CD4-positive, alpha-beta T cell treated with Interleukin-12 subunit alpha and Interleukin-12 subunit beta, for 1 hour (primary cell): ENCODE results near the gene MYO10.
"Not testable (repeated sequence)": the region's sequence is repeated elsewhere in the genome, so short reads cannot be mapped to it uniquely, and the experiment has no call there.

ENCODE experiments used
- DNase-seq: peaks from one replicate; pipeline ENCODE4 v3.0.0-alpha.2; 2020

MYO10 gene

GRCh38 chr5:16855485-16855884, 80.6 kb downstream of the MYO10 start:
- no peak for DNase-seq

DNA sequence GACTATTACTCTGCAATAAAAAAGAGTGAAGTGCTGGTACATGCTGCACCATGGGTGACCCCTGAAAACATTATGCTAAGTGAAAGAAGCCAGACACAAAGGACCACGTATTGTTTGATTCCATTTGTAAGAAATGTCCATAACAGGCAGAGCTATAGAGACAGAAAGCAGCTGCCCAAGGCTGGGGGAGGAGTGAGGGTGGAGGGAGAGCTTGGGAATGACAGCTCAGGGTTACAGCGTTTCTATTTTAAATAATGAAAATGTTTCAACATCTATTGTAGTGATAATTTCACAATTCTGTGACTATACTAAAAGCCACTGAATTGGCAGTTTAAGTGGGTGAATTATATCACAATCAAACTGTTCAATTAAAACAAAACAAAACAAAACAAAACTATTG, 81.7 kb downstream of the MYO10 start:
- DNase-seq, result no peak

GRCh38 chr5:16853518-16853917, 82.6 kb downstream of the MYO10 start:
- no peak for DNase-seq

- no peak for DNase-seq
Measured at GRCh38 chr5:16852251-16853005, 83.7 kb downstream of the MYO10 start.

DNA sequence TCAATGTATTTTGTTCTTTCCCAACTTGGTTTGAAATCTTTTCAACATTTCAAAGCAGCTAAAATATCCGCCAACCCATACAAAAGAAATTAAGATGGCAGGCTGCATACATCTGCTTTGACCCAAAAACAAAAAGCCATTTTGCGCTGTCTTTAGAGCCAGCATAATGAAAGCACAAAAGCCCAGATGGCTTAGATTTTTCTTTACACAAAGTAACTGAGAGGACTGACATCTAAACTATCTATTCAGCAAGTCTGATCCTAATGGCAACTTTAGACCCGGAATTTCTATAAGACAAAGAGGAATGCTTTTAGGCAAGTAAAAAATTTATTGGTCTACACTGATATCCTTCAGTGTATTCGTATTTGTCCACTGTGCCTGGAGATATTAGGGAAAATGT, 86.3 kb downstream of the MYO10 start:
- DNase-seq, result no peak

DNA sequence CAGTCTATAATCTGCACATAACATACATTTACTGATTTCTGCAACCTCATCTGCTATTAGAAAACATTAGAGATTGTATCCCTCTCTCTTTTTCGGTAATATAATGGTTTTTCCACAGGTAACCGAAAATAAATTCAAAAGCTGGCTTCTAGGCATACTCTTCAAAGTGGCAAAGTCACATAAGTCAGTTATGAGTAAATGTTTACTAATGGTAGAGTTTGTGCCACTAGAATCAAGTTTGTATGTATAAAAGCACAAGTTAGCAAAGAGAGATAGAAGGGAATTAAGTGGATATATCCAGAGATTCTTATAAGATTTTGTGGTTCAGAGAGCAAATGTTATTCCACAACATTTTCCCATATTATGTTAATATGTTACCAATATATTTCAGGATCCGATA, 86.9 kb downstream of the MYO10 start:
- no peak for DNase-seq

DNA sequence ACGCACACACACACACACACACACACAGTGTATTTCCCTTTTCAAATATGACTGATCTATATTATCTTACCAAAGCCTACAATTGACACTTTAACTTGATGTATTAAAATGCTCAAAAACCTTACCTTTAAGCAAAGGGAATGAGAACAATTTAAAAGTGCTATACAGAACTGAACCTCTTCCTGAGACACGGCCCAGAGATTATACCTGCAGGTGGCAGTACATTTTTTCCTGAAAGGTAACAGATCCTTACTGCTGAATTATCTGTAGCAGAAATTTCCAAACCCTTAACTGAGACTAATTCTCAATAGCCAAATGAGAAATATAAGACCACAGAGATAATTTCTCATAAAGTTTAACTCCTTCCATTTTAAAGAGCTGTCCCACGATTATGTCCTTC, 91.1 kb downstream of the MYO10 start:
- no peak for DNase-seq

- DNase-seq, result no peak
Measured at GRCh38 chr5:16842896-16843295, 93.2 kb downstream of the MYO10 start.

DNA sequence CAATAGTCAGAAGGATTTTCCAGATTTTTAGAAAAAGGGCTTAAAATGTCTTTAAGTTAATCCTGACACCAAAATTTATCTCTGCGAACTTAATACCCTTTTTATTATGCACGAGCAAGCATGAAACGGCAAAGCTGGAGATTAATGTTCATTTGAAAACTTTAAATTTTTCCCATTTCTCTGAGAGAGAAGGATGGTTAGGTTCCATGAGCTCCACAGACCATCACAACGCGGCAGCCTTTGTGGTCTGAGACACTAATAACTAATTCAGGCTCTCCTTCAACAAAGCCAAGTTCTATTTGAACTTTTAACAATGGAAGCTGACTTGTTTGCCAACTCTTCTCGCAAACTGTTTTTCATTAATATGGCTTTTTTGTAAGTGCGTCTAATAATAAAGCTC, 94.7 kb downstream of the MYO10 start:
- DNase-seq, result no peak

DNA sequence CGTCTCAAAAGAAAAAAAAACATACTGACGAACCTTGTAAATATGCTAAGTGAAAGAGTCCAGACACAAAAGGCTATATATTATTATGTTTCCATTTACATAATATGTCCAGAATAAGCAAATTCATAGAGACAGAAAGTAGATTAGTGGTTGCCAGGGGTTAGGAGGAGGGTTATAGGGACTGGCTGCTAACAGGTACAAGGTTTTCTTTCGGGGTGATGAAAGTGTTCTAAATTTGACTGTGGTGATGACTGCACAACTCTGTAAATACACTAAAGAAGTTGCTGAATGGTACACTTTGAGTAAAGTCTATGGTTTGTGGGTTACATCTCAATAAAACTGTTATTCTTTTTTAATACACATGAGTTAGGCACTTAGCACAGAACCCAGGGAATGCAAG, 98.8 kb downstream of the MYO10 start:
- DNase-seq, result no peak

DNA sequence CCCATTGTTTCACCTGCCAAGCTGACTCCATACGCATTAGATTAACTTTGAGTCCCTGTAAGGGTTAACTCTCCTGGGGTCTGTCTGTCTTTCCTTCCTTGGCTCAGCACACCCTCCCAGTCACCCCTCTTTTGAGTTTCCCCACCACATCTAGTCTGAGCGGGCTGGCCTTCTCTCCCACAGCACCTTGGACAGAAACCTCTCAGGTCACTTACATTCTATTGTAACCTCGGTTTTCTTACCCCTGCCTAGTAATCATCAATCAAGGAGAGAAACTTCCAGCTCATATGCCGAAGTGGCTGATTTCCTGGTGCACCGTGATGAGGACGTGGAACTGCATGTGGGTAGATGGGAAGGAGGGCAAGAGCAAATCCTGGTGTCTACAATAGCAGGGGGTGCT, 102.1 kb downstream of the MYO10 start:
- DNase-seq, result no peak

- not testable (repeated sequence) for DNase-seq
Measured at GRCh38 chr5:16831326-16831725, 104.8 kb downstream of the MYO10 start.

DNA sequence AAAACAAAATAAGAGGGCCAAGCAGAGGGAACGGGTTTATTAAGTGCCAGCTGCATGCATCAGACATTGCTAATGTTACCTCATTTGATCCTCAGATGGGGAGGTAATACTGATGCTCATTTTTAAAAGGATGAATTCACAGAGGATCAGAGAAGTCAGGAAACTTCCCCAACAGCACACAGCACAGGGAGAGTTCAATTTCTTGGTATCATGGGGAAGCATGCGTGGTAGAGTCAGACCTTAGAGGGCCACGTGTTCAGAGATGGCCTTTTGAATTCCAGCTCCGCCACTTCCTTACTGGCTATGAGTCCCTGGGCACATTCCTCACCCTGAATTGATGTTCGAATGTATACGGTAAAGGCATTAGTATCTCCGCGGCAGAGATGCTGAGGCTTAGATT, 108.3 kb downstream of the MYO10 start:
- DNase-seq, result no peak

- DNase-seq, result no peak
Measured at GRCh38 chr5:16826379-16827125, 109.5 kb downstream of the MYO10 start.

DNA sequence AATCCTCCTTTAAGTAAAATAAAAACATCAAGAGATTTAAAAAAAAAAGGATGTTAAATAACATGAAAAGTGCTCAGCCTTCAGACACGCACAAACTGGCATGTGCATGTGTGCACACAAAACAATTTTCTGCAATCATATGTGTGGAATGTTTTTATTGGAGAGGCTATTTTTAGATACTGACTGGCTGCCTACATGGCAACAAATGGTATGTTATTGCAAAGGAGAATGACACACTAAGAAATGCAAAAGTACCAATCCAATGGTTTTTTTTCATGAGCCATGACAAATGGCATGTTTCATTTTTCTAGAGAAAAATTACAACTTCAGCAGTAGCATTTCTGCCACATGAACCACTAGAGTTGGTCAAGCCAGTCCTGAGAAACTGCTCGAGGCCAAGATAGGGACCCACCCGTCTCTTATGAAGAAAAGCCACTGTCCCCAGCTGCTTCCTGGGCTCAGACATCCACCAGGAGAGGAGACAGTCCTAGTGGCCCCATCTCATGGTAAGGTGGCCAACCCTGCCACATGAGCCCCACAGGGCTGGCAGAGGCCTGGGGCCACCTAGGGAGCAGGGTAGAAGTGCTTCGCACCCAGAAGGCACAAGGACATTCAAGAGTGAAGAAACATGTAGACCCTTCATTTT, 116.4 kb downstream of the MYO10 start:
- DNase-seq, result no peak

DNA sequence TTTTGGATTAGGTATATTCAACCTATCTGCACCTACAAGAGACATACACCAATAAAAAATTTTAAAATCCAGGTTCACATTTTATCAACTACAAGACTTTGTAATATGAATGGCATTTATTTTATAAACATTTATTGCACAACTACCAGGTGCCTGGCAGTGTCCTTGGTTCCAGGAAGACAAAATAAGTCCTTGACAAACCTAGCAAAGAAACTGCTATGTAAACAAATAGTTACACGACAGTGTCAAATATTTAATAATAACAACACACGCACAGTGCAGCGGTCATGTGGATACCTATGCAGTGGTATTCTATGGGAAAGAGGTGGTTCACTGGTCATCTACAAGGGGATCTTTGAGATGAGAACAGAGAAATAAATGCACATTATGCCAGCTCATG, 120.7 kb downstream of the MYO10 start:
- DNase-seq, result no peak

GRCh38 chr5:16812911-16813310, 123.2 kb downstream of the MYO10 start:
- no peak for DNase-seq

DNA sequence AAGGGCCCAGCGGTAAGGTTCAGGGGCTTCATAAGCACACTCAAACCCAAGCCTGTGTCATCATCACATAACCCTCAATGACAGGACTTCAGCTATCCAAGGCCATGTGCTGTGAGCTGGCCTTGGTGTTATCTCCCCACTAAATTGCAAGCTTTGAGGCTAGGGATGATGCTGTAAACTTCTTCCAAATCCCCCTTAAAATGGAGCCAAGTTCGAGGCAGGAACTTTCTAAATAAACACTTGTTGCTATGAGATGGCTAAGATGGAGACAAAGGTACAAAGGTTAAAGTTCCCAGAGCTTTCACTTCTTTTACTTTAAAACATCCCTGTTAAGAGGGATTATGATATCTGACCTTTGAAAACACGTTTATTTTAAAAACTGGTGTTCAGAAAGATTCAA, 123.6 kb downstream of the MYO10 start:
- no peak for DNase-seq

GRCh38 chr5:16810208-16810854, 125.8 kb downstream of the MYO10 start:
- DNase-seq, result no peak

DNA sequence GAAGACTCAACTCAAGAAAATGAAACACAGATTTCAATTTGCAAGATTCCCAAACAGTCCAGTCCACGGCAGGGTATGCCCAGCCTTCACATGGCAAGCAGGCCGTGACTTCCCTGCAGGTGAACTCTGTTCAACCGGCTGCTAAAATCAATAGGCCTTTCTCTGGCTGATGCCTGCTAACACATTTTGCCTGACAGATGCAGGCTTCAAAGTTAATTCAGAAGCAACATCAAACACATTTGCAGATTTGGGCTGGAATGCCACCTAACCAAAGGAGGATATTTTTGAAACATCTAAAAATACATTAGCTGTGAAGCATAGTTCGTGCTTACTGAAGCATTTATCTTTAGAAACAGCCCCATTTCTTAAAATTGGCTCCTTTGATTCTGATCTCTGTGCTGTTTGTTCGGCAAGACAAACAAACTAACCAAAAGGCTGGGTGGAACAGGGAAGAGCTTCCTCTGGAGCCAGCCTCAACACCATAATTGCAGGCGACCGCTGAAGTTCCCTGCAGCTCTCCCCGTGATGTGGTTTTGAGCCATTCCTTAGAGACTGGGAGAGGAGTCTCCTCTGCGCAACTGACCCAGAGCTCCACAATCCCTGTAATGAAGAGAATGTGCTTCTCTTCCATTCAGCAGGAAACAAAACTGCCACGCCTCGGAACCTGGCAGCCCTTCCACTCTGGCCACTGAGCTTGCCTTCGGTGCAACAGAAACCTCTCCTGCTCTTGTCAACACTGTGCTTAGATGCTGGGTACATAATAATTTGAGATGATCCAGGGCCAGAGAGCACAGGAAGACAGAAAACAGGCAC, 126.5 kb downstream of the MYO10 start:
- no peak for DNase-seq

DNA sequence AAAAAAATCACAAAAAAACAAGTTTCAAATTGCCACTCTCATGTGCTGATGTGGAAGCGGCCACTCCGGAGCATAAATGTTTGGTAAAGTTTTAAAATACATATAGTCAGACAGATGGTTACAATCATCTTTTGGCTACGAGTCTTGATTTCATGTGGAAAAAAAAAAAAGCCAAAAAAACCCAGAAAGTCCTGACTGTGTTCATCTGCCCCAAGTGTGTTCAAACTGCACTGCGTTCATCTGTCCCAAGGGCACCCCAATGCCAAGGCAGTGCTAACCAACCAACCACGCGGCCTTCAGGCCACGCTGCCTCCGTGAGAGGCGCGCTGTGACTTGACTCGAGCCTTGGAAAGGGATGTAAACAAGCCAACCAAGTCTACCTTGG, 127.1 kb downstream of the MYO10 start:
- no peak for DNase-seq

DNA sequence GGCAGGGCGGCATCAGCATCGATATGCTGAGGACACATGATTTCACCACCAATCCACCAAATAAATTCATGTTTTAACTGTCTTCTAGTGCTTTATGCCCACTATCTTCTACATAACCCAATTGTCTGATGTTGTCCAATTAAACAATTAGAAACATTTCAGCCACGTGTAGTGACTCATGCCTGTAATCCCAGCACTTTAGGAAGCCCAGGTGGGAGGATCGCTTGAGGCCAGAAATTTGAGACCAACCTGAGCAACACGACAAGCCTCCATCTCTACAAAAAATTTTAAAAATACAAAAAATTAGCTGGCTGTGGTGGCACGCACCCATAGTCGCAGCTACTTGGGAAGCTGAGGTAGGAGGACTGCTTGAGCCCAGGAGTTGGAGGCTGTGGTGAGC, 128.1 kb downstream of the MYO10 start:
- DNase-seq, result no peak

DNA sequence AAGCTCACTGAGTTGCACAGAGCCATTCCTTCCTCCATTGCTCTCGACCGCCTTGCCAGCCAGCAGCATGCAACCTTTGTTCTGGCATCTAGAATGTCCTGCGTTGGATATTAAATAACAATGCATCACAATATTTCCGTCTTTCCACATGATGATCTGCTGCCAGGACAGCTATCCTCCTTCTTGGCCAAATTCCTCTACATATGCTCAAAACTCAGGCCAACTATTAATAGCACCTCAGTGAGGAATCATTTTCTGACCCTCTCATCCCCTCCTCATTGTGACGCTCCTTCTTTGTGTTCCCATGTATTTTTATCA, 128.6 kb downstream of the MYO10 start:
- DNase-seq, result no peak
